Peyer's patch (tissue), 4 donors: ENCODE data around the gene PLAAT4.

Source experiments
- POLR2A ChIP-seq, 2 donors: fragments of 450-650 bp; IDR thresholded peaks; one replicate each; pipeline ENCODE4 v1.5.1; 2017; ENCODE audit warnings: antibody characterized with exemption in 2 of 2, mild to moderate bottlenecking in 2 of 2, moderate library complexity in 2 of 2
- TF ChIP-seq, protein P1 (sequence below), 6 experiments: fragments of 450-650 bp in 4 of 6; fragments of 200-600 bp in 2 of 6; sonication (generic) in 1 of 6; IDR thresholded peaks; one replicate each; pipeline ENCODE4 v1.5.1; 2017 to 2019; ENCODE audit warnings: antibody characterized with exemption in 6 of 6, mild to moderate bottlenecking in 3 of 6, moderate library complexity in 1 of 6

DNA sequence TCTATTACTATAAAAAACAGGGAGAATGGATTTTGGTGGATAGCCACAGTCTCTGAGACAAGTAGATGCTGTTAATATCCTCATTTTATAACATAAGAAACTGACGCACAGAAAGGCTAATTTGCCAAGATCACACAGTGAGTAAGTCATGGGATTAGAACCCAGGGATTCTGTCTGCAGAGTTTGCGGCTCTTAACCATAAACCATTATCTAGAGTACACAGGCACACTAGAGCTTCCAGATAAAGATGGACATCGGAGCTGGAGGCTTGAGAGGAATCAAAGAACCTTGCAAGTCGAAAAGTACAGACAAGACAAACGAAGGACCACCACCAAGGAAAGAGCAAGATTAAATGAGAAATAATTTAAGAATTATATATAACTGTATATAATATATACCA lies 19.5 kb upstream of the PLAAT4 start:
- TF ChIP-seq POLR2A (IDR thresholded peaks at IDR 0.05) = no peak
- TF ChIP-seq, protein P1, sequence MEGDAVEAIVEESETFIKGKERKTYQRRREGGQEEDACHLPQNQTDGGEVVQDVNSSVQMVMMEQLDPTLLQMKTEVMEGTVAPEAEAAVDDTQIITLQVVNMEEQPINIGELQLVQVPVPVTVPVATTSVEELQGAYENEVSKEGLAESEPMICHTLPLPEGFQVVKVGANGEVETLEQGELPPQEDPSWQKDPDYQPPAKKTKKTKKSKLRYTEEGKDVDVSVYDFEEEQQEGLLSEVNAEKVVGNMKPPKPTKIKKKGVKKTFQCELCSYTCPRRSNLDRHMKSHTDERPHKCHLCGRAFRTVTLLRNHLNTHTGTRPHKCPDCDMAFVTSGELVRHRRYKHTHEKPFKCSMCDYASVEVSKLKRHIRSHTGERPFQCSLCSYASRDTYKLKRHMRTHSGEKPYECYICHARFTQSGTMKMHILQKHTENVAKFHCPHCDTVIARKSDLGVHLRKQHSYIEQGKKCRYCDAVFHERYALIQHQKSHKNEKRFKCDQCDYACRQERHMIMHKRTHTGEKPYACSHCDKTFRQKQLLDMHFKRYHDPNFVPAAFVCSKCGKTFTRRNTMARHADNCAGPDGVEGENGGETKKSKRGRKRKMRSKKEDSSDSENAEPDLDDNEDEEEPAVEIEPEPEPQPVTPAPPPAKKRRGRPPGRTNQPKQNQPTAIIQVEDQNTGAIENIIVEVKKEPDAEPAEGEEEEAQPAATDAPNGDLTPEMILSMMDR (IDR thresholded peaks at IDR 0.05) = no peak
